Medulla oblongata (tissue), 1 donor: ENCODE results near the gene CTSE.
A peak's percentile ranks its signal among the peaks of the same experiment; 100 is the strongest.

Experiments
- DNase-seq: peaks from one replicate; pipeline ENCODE4 v3.0.0-alpha.2; 2015; ENCODE audit errors: extremely low spot score

The CTSE gene

DNA sequence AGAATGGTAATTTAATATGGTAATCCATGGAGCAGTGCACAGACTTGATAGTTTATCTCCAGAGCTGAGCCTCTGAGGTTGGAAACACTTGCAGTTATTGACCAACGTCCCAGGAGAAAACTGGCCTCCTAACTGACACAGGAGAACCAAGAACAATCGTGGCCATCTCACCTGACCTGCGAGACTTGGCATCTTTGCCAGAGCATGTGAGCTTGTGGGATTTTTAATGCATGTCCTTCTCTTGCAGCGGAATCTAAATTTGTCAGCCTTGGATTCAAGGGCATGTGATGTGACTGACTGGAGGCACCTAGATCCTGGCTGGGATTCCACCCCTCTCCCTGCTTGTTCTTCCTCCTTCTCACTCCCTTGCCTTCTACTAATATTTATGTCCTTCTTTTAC lies 52.6 kb downstream of the CTSE start:
- no peak for DNase-seq

DNA sequence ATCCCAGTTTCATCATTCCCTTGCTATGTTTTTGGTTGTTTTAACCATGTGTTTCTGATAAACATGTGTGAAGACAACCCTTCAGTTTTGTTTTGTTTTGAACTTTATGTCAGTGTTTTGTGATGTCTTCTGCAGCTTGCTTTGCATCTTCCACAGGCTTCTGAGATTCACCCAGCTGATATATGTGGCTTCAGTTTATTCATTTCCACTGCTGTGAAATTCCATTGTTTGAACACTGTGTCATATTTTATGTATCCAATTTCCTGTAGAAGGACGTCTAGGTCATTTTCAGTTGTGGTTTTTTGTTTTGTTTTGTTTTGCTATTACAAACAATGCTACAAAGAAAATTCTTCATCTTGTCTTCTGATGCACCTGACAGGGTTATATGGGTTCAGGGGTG lies 53.2 kb downstream of the CTSE start:
- DNase-seq: no peak

DNA sequence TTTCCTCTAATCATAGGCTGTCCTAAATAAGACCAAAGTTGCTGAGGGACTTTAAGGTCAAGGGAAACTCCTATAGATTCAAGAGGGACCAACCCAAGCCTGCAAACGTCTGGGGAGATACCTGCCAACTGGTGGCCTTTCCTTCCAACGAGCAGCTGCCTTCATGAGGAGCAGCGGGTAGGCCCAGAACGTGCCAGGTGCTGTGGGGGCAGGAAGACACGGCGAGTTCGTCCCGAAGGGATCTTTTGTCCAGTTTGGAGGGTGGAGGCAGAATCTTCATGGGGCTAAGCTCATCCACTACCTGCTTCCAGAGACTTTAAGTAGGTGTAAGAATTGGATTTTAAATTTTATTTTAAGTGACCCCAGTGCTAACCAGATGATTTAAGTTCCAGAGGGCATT lies 54.5 kb downstream of the CTSE start:
- no peak for DNase-seq

DNA sequence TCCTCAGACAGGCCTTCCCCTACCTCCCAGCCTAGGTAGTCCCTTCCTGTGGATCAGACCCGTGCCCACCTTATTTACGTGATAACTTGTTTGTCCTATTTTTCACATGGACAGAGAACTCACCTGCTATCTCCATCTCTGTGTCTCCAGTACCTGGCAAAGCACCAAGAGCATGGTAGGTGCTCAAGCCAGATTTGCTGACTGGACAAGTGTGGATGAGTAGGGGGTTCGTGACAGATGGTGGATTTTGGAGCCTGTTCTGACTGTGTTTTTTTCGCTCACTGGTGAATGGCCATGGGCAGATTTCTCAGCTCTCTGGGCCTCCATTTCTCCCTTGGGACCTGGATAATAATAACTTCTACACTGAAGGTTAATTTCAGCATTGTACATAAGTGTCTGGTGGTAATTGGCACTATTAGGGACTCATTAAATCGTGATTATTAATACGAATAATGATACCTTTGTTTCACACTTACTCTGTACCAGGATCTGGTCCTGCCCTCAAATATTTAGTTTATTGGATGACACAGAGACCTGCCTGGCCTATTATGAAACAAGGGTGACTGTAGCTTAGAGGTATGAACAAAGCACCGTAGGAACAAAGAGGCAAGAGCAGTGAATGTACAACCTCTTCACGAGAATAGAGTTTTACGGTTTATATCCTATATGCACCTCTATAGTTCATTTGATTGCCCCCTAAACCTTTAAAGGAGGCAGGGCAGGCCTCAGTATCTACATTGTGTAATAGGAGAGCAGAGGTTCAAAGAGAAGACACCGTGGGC lies 56.0 kb downstream of the CTSE start:
- DNase-seq: no peak

DNA sequence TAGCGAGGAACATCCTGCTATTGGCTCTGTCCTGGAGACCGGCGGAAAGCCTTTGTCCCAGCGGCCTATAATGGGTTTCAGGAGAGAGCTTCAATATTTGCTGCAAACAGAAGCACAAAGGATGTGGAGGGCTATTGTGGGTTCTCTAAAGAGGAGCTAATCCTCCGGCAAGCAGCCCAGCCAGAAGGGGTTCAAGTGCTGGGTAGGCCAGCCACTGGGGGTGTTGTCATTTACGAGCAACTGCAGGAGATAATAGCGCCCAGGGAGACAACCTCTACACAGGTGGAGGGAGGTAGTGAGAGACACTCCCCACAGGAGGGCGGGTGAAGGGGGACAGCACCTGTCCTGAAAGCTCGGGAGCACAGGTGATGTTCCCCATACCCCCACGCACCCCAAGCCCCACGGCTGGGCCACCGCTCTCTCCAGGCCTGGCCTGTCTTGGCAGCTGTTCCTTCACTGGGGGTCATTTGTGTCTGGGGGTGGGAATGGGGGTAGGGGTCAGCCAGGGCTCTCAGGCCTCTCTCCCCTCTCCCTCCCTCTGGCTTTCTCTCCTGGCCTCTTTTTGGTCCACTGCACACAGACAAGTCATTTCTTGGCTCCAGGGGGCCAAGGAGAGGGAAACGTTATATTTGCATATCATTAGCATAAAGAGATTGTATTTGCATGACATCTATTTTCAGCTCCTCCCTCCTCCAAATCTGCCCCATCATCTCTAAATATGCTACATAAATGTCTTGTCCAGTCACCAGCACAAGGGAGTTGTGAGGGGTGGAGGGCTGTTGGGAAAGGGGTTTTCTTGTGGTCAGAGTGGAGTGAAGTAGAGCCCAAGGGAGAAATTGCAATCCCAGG lies 58.4 kb downstream of the CTSE start:
- no peak for DNase-seq

DNA sequence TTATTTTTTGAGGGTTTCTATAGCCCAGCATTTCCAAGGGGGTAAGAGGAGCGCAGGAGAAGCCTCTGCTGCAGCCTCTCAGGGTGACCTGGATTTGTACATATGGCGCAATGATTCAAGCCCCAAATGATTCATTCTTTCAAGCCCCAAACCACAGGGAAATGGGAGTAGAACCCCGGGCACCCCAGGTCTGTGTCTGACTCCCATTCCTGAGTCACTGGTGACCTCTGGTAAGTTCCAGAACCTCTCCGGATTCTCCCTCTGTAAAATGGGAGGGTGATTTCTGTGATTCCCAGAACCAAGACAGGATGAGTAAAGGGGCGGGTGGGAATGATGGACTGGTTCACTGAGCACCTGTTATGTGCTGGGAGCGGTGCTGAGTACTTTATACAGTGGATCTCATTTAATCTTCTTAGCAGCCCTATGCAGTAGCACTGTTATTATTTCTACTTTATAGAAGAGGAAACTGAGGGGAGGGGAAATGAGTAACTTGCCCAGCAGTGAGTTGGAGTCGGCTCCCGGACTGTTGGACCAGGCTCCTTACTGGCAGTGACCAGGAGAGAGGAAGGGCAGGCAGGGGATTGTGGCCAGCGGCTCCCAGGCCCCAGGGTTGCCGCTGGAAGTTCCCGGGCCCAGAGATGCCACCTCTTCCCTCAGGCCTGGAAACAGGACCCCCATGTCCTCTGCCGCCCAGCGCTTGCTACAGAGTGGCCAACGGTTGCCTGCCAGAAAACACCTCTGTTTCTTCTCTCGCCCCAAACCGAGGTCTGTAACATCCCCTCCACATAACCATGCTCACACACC lies 60.1 kb downstream of the CTSE start:
- no peak for DNase-seq

GRCh38 chr1:205962821-205963221 lies 60.9 kb downstream of the CTSE start:
- no peak for DNase-seq

GRCh38 chr1:205961991-205962820 lies 61.5 kb downstream of the CTSE start:
- DNase-seq: no peak

- peak; percentile 66 for DNase-seq
These were observed 62.3 kb downstream of the CTSE start for GRCh38 chr1:205961405-205961804.

- DNase-seq: no peak
These were observed 63.9 kb downstream of the CTSE start for GRCh38 chr1:205959789-205960188.
